ENCODE measurements around the gene CCDC14.

Gene CCDC14

GRCh38 chr3:123935830-123936229, 25.2 kb downstream of the CCDC14 start:
- H3K27ac ChIP-seq: no peak overlapping the region
- TF ChIP-seq CTCF (conservative IDR thresholded peaks at IDR 0.05; ENCODE audit: low read depth): no peak
- no peak for DNase-seq (ENCODE audit: low spot score)
- ChIA-PET POLR2A (ENCODE audit: low non-redundant PET) (no interaction called here), CTCF (no interaction called here)

GRCh38 chr3:123934250-123934649, 26.8 kb downstream of the CCDC14 start:
- ChIA-PET POLR2A (ENCODE audit: low non-redundant PET) (no interaction called here), CTCF (no interaction called here)
- TF ChIP-seq CTCF (conservative IDR thresholded peaks at IDR 0.05; ENCODE audit: low read depth): no peak
- no peak overlapping the region for H3K27ac ChIP-seq
- no peak for DNase-seq (ENCODE audit: low spot score)

- ChIA-PET CTCF (no interaction called here), POLR2A (ENCODE audit: low non-redundant PET) (no interaction called here)
- no peak overlapping the region for H3K27ac ChIP-seq
- TF ChIP-seq CTCF (conservative IDR thresholded peaks at IDR 0.05; ENCODE audit: low read depth): no peak
- no peak for DNase-seq (ENCODE audit: low spot score)
Observed at GRCh38 chr3:123930445-123930844, 30.6 kb downstream of the CCDC14 start.

- no peak overlapping the region for H3K27ac ChIP-seq
- no peak for TF ChIP-seq CTCF (conservative IDR thresholded peaks at IDR 0.05; ENCODE audit: low read depth)
- ChIA-PET CTCF (interaction anchor here (0.6 to 0.7 kb wide), 2 partner anchors 11 to 34 kb away, joined by 3 to 5 read pairs; no protein-coding TSS in a partner anchor), POLR2A (ENCODE audit: low non-redundant PET) (no interaction called here)
- DNase-seq (ENCODE audit: low spot score): no peak
Observed at GRCh38 chr3:123929325-123929724, 31.7 kb downstream of the CCDC14 start.

- CTCF ChIA-PET: no interaction called here
- no peak for DNase-seq (ENCODE audit: low spot score)
- POLR2A ChIA-PET (ENCODE audit: low non-redundant PET): no interaction called here
- TF ChIP-seq CTCF (conservative IDR thresholded peaks at IDR 0.05; ENCODE audit: low read depth): no peak
- no peak overlapping the region for H3K27ac ChIP-seq
Observed at GRCh38 chr3:123926396-123926795, 34.6 kb downstream of the CCDC14 start.

- CTCF ChIA-PET: no interaction called here
- no peak for DNase-seq (ENCODE audit: low spot score)
- no peak overlapping the region for H3K27ac ChIP-seq
- POLR2A ChIA-PET (ENCODE audit: low non-redundant PET): no interaction called here
- no peak for TF ChIP-seq CTCF (conservative IDR thresholded peaks at IDR 0.05; ENCODE audit: low read depth)
Observed at GRCh38 chr3:123920868-123921267, 40.2 kb downstream of the CCDC14 start.

GRCh38 chr3:123920383-123920782, 40.6 kb downstream of the CCDC14 start:
- TF ChIP-seq CTCF (conservative IDR thresholded peaks at IDR 0.05; ENCODE audit: low read depth): no peak
- CTCF ChIA-PET: no interaction called here
- no peak overlapping the region for H3K27ac ChIP-seq
- DNase-seq (ENCODE audit: low spot score): no peak
- POLR2A ChIA-PET (ENCODE audit: low non-redundant PET): no interaction called here

Data from RWPE1 (cell line).